GM12891 (cell line): ENCODE data around the gene RPS6KA2.

ENCODE experiments used
- POLR2A ChIP-seq: IDR thresholded peaks from 2 replicates; pipeline ENCODE4 v1.6.1; 2011; ENCODE audit warnings: low read depth, low read length, control low read depth
- POLR2AphosphoS5 ChIP-seq: IDR thresholded peaks from 2 replicates; pipeline ENCODE4 v1.6.1; 2011; ENCODE audit warnings: low read depth, low read length, control low read depth
- POU2F2 ChIP-seq: IDR thresholded peaks from 2 replicates; pipeline ENCODE4 v1.6.1; 2011; ENCODE audit warnings: low read depth, mild to moderate bottlenecking, control low read depth, low read length, moderate library complexity
- SPI1 ChIP-seq: IDR thresholded peaks from 2 replicates; pipeline ENCODE4 v1.6.1; 2011; ENCODE audit warnings: low read depth, low read length, control low read depth
- TAF1 ChIP-seq: IDR thresholded peaks from 2 replicates; pipeline ENCODE4 v1.6.1; 2011; ENCODE audit warnings: low read depth, low read length, control low read depth

- no peak for TF ChIP-seq POLR2A
- no peak for TF ChIP-seq POLR2AphosphoS5
- TF ChIP-seq TAF1 = no peak
- TF ChIP-seq SPI1 = no peak
- TF ChIP-seq POU2F2 = no peak
Measured at GRCh38 chr6:166646716-166647115, 19.7 kb upstream of the RPS6KA2 start.
